ENCODE data around the gene SPATA45. TPM values are rescaled to one million over a fixed set of nuclear protein-coding genes. Genes with fewer than 3 reads are reported as not detected.

SPATA45 gene
- total and polyA plus RNA-seq, 2 of the 13 experiments (the other 11 are each of a cell fraction or from before 2014, with no cell fraction given), result 0.17 to 0.64 TPM

DNA sequence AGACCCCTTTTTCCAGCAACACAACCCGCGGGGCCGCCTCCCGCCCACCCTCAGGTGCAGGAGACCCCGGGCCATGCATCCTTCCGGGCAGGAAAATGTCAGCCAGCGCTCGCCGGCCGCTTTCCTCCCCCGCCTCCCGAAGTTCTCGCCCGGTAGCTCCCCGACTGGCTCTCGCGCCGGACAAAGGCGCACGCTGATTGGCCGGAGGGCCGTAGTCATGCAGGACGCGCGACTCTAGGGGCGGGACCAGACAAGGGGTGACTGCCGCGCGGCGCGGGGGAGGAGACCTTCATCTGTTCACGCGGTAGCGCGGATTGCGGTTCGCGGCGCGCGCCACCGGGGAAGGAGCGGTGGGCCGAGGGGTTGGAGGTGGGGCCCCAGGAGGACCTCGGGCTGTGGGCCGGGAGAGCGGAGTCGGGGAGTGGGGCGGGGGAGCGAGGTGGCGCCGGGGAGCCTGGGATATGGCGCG is 10.6 kb upstream of the SPATA45 start, which contains the start of gene FLVCR1 (continued):
- TF ChIP-seq, protein P1, sequence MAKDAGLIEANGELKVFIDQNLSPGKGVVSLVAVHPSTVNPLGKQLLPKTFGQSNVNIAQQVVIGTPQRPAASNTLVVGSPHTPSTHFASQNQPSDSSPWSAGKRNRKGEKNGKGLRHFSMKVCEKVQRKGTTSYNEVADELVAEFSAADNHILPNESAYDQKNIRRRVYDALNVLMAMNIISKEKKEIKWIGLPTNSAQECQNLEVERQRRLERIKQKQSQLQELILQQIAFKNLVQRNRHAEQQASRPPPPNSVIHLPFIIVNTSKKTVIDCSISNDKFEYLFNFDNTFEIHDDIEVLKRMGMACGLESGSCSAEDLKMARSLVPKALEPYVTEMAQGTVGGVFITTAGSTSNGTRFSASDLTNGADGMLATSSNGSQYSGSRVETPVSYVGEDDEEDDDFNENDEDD (CRISPR knock-in tag; IDR thresholded peaks at IDR 0.05; ENCODE audit: borderline replicate concordance), result peak; percentile 84; the same call in 1 of the 2 replicates
- TF ChIP-seq NR2C2 (CRISPR knock-in tag; IDR thresholded peaks at IDR 0.05; ENCODE audit: borderline replicate concordance) (peak; percentile 45), MAZ (IDR thresholded peaks at IDR 0.05; ENCODE audit: borderline replicate concordance, low read depth, low read length) (peak; percentile 36; the same call in 1 of the 2 replicates), MAZ (CRISPR knock-in tag; IDR thresholded peaks at IDR 0.05; ENCODE audit: low read depth) (peak; percentile 77; the same call in 1 of the 2 replicates), ZNF670 (CRISPR knock-in tag; IDR thresholded peaks at IDR 0.05; ENCODE audit: borderline replicate concordance) (0 out of 2 replicates have a peak, but pooled peaks have one; percentile 75), ZNF703 (CRISPR knock-in tag; IDR thresholded peaks at IDR 0.05; ENCODE audit: borderline replicate concordance) (no peak; the same call in 1 of the 2 replicates), ARNTL (CRISPR knock-in tag; IDR thresholded peaks at IDR 0.05) (0 out of 2 replicates have a peak, but pooled peaks have one; percentile 18), ZNF782 (CRISPR knock-in tag; IDR thresholded peaks at IDR 0.05; ENCODE audit: borderline replicate concordance) (peak; percentile 49; the same call in 1 of the 2 replicates), HNRNPUL1 (IDR thresholded peaks at IDR 0.05; ENCODE audit: low read depth, low read length) (no peak), ATF1 (CRISPR knock-in tag; IDR thresholded peaks at IDR 0.05) (peak; percentile 73), SRSF9 (IDR thresholded peaks at IDR 0.05; ENCODE audit: borderline replicate concordance, insufficient read depth, low read depth, low read length, poor library complexity, severe bottlenecking) (no peak), MAF1 (CRISPR knock-in tag; IDR thresholded peaks at IDR 0.05; ENCODE audit: borderline replicate concordance) (no peak), ZFP62 (CRISPR knock-in tag; IDR thresholded peaks at IDR 0.05) (no peak), BCL3 (CRISPR knock-in tag; IDR thresholded peaks at IDR 0.05) (peak; percentile 50), SOX13 (IDR thresholded peaks at IDR 0.05) (no peak), SOX13 (CRISPR knock-in tag; conservative IDR thresholded peaks at IDR 0.05 in 1 of 2, IDR thresholded peaks at IDR 0.05 in 1 of 2) (no peak), ZNF20 (CRISPR knock-in tag; IDR thresholded peaks at IDR 0.05) (no peak), ZNF138 (CRISPR knock-in tag; IDR thresholded peaks at IDR 0.05; ENCODE audit: low read depth) (no peak), GLI4 (CRISPR knock-in tag; IDR thresholded peaks at IDR 0.05; ENCODE audit: borderline replicate concordance) (no peak), ZNF609 (CRISPR knock-in tag; IDR thresholded peaks at IDR 0.05; ENCODE audit: borderline replicate concordance) (peak; percentile 41), TIGD3 (CRISPR knock-in tag; IDR thresholded peaks at IDR 0.05; ENCODE audit: borderline replicate concordance) (no peak)

Data from HepG2 (cell line).